H1 (cell line): ENCODE results near the gene WNT11.

ENCODE experiments used
- BRCA1 ChIP-seq: IDR thresholded peaks from 2 replicates; pipeline ENCODE4 v1.6.1; 2012; ENCODE audit warnings: low read depth, low read length, improper control_type of control experiment
- CTCF ChIP-seq, 3 experiments: IDR thresholded peaks; 1 replicate in 2 of 3; 2 replicates in 1 of 3; pipeline versions ENCODE4 v1.5.1 to v1.6.1; 2011; ENCODE audit warnings: low read length in 3 of 3, mild to moderate bottlenecking in 3 of 3, inconsistent platforms in 2 of 3, low read depth in 1 of 3, moderate library complexity in 1 of 3; ENCODE audit not compliant: insufficient read depth in 1 of 3; ENCODE audit errors: control extremely low read depth in 1 of 3
- EZH2 ChIP-seq: fragments of 200-600 bp; sonication (generic); IDR thresholded peaks from 2 replicates; pipeline ENCODE4 v1.7.1; 2012; ENCODE audit warnings: low read depth, mild to moderate bottlenecking, moderate library complexity, low read length, inconsistent platforms; ENCODE audit not compliant: severe bottlenecking
- GABPA ChIP-seq: IDR thresholded peaks from 2 replicates; pipeline ENCODE4 v1.6.1; 2011; ENCODE audit warnings: mild to moderate bottlenecking, low read length, moderate library complexity, borderline replicate concordance; ENCODE audit not compliant: insufficient read depth
- JUN ChIP-seq: IDR thresholded peaks from 2 replicates; pipeline ENCODE4 v1.6.1; 2011; ENCODE audit warnings: low read depth, mild to moderate bottlenecking, improper control_type of control experiment, low read length
- JUND ChIP-seq: IDR thresholded peaks from 2 replicates; pipeline ENCODE4 v1.6.1; 2011; ENCODE audit warnings: mild to moderate bottlenecking, improper control_type of control experiment, low read length
- POLR2A ChIP-seq, 2 experiments: IDR thresholded peaks; 1 replicate in 1 of 2; 2 replicates in 1 of 2; pipeline ENCODE4 v1.6.1; 2011; ENCODE audit warnings: low read depth in 2 of 2, low read length in 2 of 2, mild to moderate bottlenecking in 2 of 2; ENCODE audit errors: control extremely low read depth in 1 of 2
- POLR2AphosphoS5 ChIP-seq: IDR thresholded peaks from 2 replicates; pipeline ENCODE4 v1.6.1; 2011; ENCODE audit warnings: low read depth, low read length
- SP1 ChIP-seq: IDR thresholded peaks from 2 replicates; pipeline ENCODE4 v1.6.1; 2011; ENCODE audit warnings: low read depth, low read length
- SP4 ChIP-seq: IDR thresholded peaks from 2 replicates; pipeline ENCODE4 v1.6.1; 2012; ENCODE audit warnings: low read length, inconsistent platforms
- SUZ12 ChIP-seq: fragments of 200-600 bp; sonication (generic); IDR thresholded peaks from 2 replicates; pipeline ENCODE4 v1.6.1; 2012; ENCODE audit warnings: mild to moderate bottlenecking, inconsistent platforms, low read length, moderate library complexity, mixed read lengths
- YY1 ChIP-seq: IDR thresholded peaks from 2 replicates; pipeline ENCODE4 v1.6.1; 2011; ENCODE audit warnings: low read depth, mild to moderate bottlenecking, low read length

DNA sequence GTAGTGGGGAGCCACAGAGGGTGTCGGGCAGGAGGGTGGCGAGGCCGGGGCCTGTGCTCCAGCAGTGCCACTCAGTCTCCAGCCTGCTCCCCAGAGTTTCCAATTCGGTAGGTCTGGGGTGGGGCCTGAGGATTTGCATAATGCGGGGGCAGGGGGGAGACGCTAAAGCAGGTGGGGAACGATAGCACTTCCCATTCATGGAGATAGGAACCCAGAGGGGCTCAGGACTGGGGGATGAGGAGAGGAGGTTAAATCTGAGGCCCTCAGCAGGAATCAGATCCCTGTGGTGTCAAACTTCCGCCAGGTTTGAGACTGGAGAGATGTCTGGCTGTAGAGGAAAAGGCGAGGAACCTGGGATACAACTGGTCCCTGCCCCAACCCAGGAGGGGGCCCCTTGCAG is 29.8 kb downstream of the WNT11 start:
- TF ChIP-seq CTCF (IDR thresholded peaks at IDR 0.05; ENCODE audit: control extremely low read depth in 1 of 3, insufficient read depth in 1 of 3, low read depth in 1 of 3, low read length in 3 of 3) = no peak
- no peak for TF ChIP-seq BRCA1
- no peak for TF ChIP-seq YY1
- no peak for TF ChIP-seq SP1
- no peak for TF ChIP-seq JUN
- TF ChIP-seq EZH2 = no peak
- no peak for TF ChIP-seq POLR2A (IDR thresholded peaks at IDR 0.05; ENCODE audit: control extremely low read depth in 1 of 2, low read depth in 2 of 2, low read length in 2 of 2)
- TF ChIP-seq JUND = no peak
- TF ChIP-seq SP4 = no peak
- no peak for TF ChIP-seq POLR2AphosphoS5
- no peak for TF ChIP-seq SUZ12
- no peak for TF ChIP-seq GABPA
